Mononuclear cell (primary cell): ENCODE data around the gene INTS7. TPM values are rescaled to one million over a fixed set of nuclear protein-coding genes. Genes with fewer than 3 reads are reported as not detected.
A peak's percentile ranks its signal among the peaks of the same experiment; 100 is the strongest.

Experiments
- H3K27me3 ChIP-seq: 2 replicates; pipeline ENCODE4 v1.6.0; 2011; ENCODE audit warnings: low read length, control low read depth; ENCODE audit not compliant: insufficient read depth
- H3K4me1 ChIP-seq: 2 replicates; pipeline ENCODE4 v1.5.1; 2011; ENCODE audit warnings: mild to moderate bottlenecking, low read length, control low read depth; ENCODE audit not compliant: insufficient read depth
- H3K4me3 ChIP-seq: 2 replicates; pipeline ENCODE4 v1.5.1; 2011; ENCODE audit warnings: mild to moderate bottlenecking, low read length, moderate library complexity
- H3K9me3 ChIP-seq: 2 replicates; pipeline ENCODE4 v1.5.1; 2011; ENCODE audit warnings: low read depth, mild to moderate bottlenecking, control low read depth, low read length
- total RNA-seq: library from RNA; depleted of rRNA; stranded (reverse); fragments of >200 nt; gene quantifications from one replicate; pipeline ENCODE4 v1.2.3, GENCODE V29; 2012

Gene INTS7
- total RNA-seq = 3.8 TPM

- H3K4me3 ChIP-seq = peak within 1 kb of the TSS; percentile 85
- peaks cover 41% of the 10 kb centered on the region for H3K4me1 ChIP-seq
- H3K27me3 ChIP-seq = no peaks in the 10 kb centered on the region
- no peaks in the 10 kb centered on the region for H3K9me3 ChIP-seq
Measured at GRCh38 chr1:212035123-212035834, at the start of gene INTS7, which contains the start of gene DTL. Gene INTS7, minus strand, starts transcription at chr1:212035557. Its CDS starts 120 bp downstream, at chr1:212035437. Gene DTL, plus strand, starts transcription at chr1:212035748. Its CDS starts 143 bp downstream, at chr1:212035891.

- Histone ChIP-seq H3K4me1 (no peaks in the 10 kb centered on the region), H3K27me3 (no peaks in the 10 kb centered on the region), H3K9me3 (no peaks in the 10 kb centered on the region)
Measured at GRCh38 chr1:212082765-212083406, 47.5 kb upstream of the INTS7 start.

GRCh38 chr1:212078826-212079225 lies 43.5 kb upstream of the INTS7 start:
- no peaks in the 10 kb centered on the region for H3K4me1 ChIP-seq
- no peaks in the 10 kb centered on the region for H3K27me3 ChIP-seq
- H3K9me3 ChIP-seq = no peaks in the 10 kb centered on the region
- H3K4me3 ChIP-seq = no peak overlapping the region

More at GRCh38 chr1:212082765-212083406, 47.5 kb upstream of the INTS7 start:
- H3K4me3 ChIP-seq = no peak overlapping the region

GRCh38 chr1:212077028-212077427 lies 41.7 kb upstream of the INTS7 start:
- no peak overlapping the region for H3K4me3 ChIP-seq
- H3K27me3 ChIP-seq = no peaks in the 10 kb centered on the region
- H3K9me3 ChIP-seq = no peaks in the 10 kb centered on the region
- H3K4me1 ChIP-seq = no peaks in the 10 kb centered on the region

- Histone ChIP-seq H3K9me3 (no peaks in the 10 kb centered on the region), H3K4me1 (no peaks in the 10 kb centered on the region)
Measured at GRCh38 chr1:212074856-212075255, 39.5 kb upstream of the INTS7 start.

GRCh38 chr1:212074313-212074712 lies 39.0 kb upstream of the INTS7 start:
- Histone ChIP-seq H3K27me3 (no peaks in the 10 kb centered on the region), H3K4me1 (no peaks in the 10 kb centered on the region), H3K9me3 (no peaks in the 10 kb centered on the region), H3K4me3 (no peak overlapping the region)

More at GRCh38 chr1:212074856-212075255, 39.5 kb upstream of the INTS7 start:
- Histone ChIP-seq H3K27me3 (no peaks in the 10 kb centered on the region), H3K4me3 (no peak overlapping the region)

- H3K4me1 ChIP-seq = no peaks in the 10 kb centered on the region
- no peaks in the 10 kb centered on the region for H3K9me3 ChIP-seq
- no peaks in the 10 kb centered on the region for H3K27me3 ChIP-seq
- no peak overlapping the region for H3K4me3 ChIP-seq
Measured at GRCh38 chr1:212073490-212073889, 38.1 kb upstream of the INTS7 start.

GRCh38 chr1:212072047-212072446 lies 36.7 kb upstream of the INTS7 start:
- H3K4me1 ChIP-seq = no peaks in the 10 kb centered on the region
- H3K27me3 ChIP-seq = no peaks in the 10 kb centered on the region
- no peak overlapping the region for H3K4me3 ChIP-seq
- no peaks in the 10 kb centered on the region for H3K9me3 ChIP-seq

- no peaks in the 10 kb centered on the region for H3K9me3 ChIP-seq
- H3K27me3 ChIP-seq = no peaks in the 10 kb centered on the region
- no peak overlapping the region for H3K4me3 ChIP-seq
- no peaks in the 10 kb centered on the region for H3K4me1 ChIP-seq
Measured at GRCh38 chr1:212070720-212071302, 35.5 kb upstream of the INTS7 start.

GRCh38 chr1:212067787-212068186 lies 32.4 kb upstream of the INTS7 start:
- H3K4me3 ChIP-seq = no peak overlapping the region

GRCh38 chr1:212062832-212063438 lies 27.6 kb upstream of the INTS7 start:
- peaks cover under 1% of the 10 kb centered on the region for H3K9me3 ChIP-seq
- H3K27me3 ChIP-seq = no peaks in the 10 kb centered on the region
- no peak overlapping the region for H3K4me3 ChIP-seq
- no peaks in the 10 kb centered on the region for H3K4me1 ChIP-seq

More at GRCh38 chr1:212067787-212068186, 32.4 kb upstream of the INTS7 start:
- no peaks in the 10 kb centered on the region for H3K27me3 ChIP-seq
- no peaks in the 10 kb centered on the region for H3K9me3 ChIP-seq
- H3K4me1 ChIP-seq = no peaks in the 10 kb centered on the region

- Histone ChIP-seq H3K9me3 (peaks cover 15% of the 10 kb centered on the region), H3K4me3 (no peak overlapping the region), H3K4me1 (no peaks in the 10 kb centered on the region), H3K27me3 (no peaks in the 10 kb centered on the region)
Measured at GRCh38 chr1:212060632-212061472, 25.5 kb upstream of the INTS7 start.

- Histone ChIP-seq H3K4me3 (no peak overlapping the region), H3K27me3 (no peaks in the 10 kb centered on the region), H3K9me3 (peaks cover 15% of the 10 kb centered on the region), H3K4me1 (no peaks in the 10 kb centered on the region)
Measured at GRCh38 chr1:212055333-212055732, 20.0 kb upstream of the INTS7 start.

GRCh38 chr1:212053993-212054392 lies 18.6 kb upstream of the INTS7 start:
- Histone ChIP-seq H3K27me3 (no peaks in the 10 kb centered on the region), H3K4me1 (no peaks in the 10 kb centered on the region), H3K4me3 (no peak overlapping the region), H3K9me3 (peaks cover 15% of the 10 kb centered on the region)
